Esophagus squamous epithelium (tissue), 5 donors: ENCODE results near the gene GALNT17. TPM values are rescaled to one million over a fixed set of nuclear protein-coding genes. Genes with fewer than 3 reads are reported as not detected.

Experiments used
- DNase-seq: peaks from one replicate; lab custom pipeline; 2025; lab: John Stamatoyannopoulos, UW
- H3K27ac ChIP-seq, 4 donors: fragments of 200-600 bp; sonication (generic); one replicate each; pipeline ENCODE4 v1.5.1; 2016 to 2019; ENCODE audit warnings: mild to moderate bottlenecking in 1 of 4
- H3K27me3 ChIP-seq, 4 donors: fragments of 200-600 bp; sonication (generic); 1 replicate in 3 of 4; 2 replicates in 1 of 4; pipeline versions ENCODE4 v1.5.1 to v1.6.0; 2017 to 2021; ENCODE audit warnings: antibody characterized with exemption in 1 of 4
- H3K36me3 ChIP-seq, 3 donors: fragments of 200-600 bp; sonication (generic); one replicate each; pipeline ENCODE4 v1.5.1; 2016 to 2019
- H3K4me1 ChIP-seq, 3 donors: fragments of 200-600 bp; sonication (generic); one replicate each; pipeline ENCODE4 v1.5.1; 2017 to 2019
- H3K4me3 ChIP-seq, 4 donors: fragments of 200-600 bp; sonication (generic); 1 replicate in 3 of 4; 2 replicates in 1 of 4; pipeline ENCODE4 v1.5.1; 2016 to 2019; ENCODE audit warnings: mild to moderate bottlenecking in 2 of 4, moderate library complexity in 1 of 4
- H3K9me3 ChIP-seq, 3 donors: fragments of 200-600 bp; sonication (generic); one replicate each; pipeline ENCODE4 v1.5.1; 2016 to 2019
- POLR2A ChIP-seq, 4 donors: fragments of 450-650 bp; IDR thresholded peaks; one replicate each; pipeline ENCODE4 v1.6.1; 2017; ENCODE audit warnings: antibody characterized with exemption in 4 of 4, mild to moderate bottlenecking in 4 of 4, moderate library complexity in 3 of 4
- WGBS, 2 donors: methylation state at CpG; one replicate each; pipeline ENCODE4 v1.1.5; 2018; 5-methylcytosine and 5-hydroxymethylcytosine counted together
- intact Hi-C: fragments of 100-400 bp; cut with DNase I; formaldehyde crosslinking; loops from one replicate; pipeline ENCODE4 v1.15.0; 2022
- total RNA-seq, 4 donors: library from RNA; depleted of rRNA; stranded (reverse); fragments of >200 nt; gene quantifications; one replicate each; pipeline ENCODE4 v1.1.0, GENCODE V29; 2016
- TF ChIP-seq, protein P1 (sequence below), 6 experiments: fragments of 450-650 bp in 4 of 6; fragments of 200-600 bp in 2 of 6; sonication (generic) in 2 of 6; IDR thresholded peaks; one replicate each; pipeline ENCODE4 v1.5.1; 2016 to 2019; ENCODE audit warnings: antibody characterized with exemption in 6 of 6, mild to moderate bottlenecking in 4 of 6, moderate library complexity in 4 of 6
- donor health status: DM: yes; HTN: yes; CAD: no.

GALNT17 gene
- total RNA-seq, 4 donors from 2014 or later, result 1.6 to 22.1 (median 2.5) TPM

DNA sequence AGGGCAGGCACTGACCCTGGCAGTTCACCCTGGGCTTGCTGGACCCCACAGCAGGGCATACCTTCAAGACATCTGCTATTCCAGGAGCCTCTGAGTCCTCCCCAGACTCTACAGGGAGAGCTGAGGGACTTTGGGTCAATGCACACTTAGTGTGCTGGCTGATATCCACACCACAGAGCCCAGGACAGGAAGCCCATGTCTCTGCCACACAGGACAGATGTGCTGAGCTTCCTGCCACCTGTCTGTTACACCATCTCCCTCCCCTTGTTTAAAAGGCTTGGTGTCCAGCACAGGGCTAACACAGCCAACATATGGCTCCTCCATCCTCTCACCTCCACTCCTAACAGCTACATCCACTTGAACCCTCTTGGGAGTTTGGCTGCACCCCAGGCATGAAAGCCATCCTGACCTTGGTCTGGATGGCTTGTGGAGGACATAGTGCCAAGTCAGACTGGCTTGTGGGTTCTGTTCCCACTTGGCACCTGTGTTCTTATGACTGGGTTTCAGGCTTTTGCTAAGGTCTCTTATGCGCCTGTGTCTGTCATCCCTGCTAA, 529.8 kb downstream of the GALNT17 start:
- 100% methylated on average over 1 of the region's 1 CpG for WGBS, 2 donors
- Histone ChIP-seq H3K27ac (no peak overlapping the region), H3K4me1 (no peaks in the 10 kb centered on the region), H3K4me3 (no peak overlapping the region), H3K27me3 (no peaks in the 10 kb centered on the region), H3K36me3 (no peaks in the 10 kb centered on the region), H3K9me3 (peaks cover 0 to 5% (median 0%) of the 10 kb centered on the region in 3 donors)
- TF ChIP-seq, protein P1, sequence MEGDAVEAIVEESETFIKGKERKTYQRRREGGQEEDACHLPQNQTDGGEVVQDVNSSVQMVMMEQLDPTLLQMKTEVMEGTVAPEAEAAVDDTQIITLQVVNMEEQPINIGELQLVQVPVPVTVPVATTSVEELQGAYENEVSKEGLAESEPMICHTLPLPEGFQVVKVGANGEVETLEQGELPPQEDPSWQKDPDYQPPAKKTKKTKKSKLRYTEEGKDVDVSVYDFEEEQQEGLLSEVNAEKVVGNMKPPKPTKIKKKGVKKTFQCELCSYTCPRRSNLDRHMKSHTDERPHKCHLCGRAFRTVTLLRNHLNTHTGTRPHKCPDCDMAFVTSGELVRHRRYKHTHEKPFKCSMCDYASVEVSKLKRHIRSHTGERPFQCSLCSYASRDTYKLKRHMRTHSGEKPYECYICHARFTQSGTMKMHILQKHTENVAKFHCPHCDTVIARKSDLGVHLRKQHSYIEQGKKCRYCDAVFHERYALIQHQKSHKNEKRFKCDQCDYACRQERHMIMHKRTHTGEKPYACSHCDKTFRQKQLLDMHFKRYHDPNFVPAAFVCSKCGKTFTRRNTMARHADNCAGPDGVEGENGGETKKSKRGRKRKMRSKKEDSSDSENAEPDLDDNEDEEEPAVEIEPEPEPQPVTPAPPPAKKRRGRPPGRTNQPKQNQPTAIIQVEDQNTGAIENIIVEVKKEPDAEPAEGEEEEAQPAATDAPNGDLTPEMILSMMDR (IDR thresholded peaks at IDR 0.05), result no peak
- TF ChIP-seq POLR2A (IDR thresholded peaks at IDR 0.05), result no peak
- no peak for DNase-seq
- intact Hi-C loops, result no loop called here

GRCh38 chr7:71665716-71666115, 533.8 kb downstream of the GALNT17 start:
- no peaks in the 10 kb centered on the region for H3K36me3 ChIP-seq
- no peaks in the 10 kb centered on the region for H3K27me3 ChIP-seq
- TF ChIP-seq, protein P1 (IDR thresholded peaks at IDR 0.05), result no peak
- no peak for TF ChIP-seq POLR2A (IDR thresholded peaks at IDR 0.05)
- no peak overlapping the region for H3K27ac ChIP-seq
- intact Hi-C loops, result no loop called here
- H3K4me3 ChIP-seq, result no peak overlapping the region
- no peak for DNase-seq
- no peaks in the 10 kb centered on the region for H3K4me1 ChIP-seq
- peaks cover 0 to 5% (median 0%) of the 10 kb centered on the region in 3 donors for H3K9me3 ChIP-seq
- WGBS, 2 donors, result 87 to 94% methylated on average over 3 of the region's 3 CpGs

GRCh38 chr7:71668572-71668971, 536.6 kb downstream of the GALNT17 start:
- Histone ChIP-seq H3K4me1 (no peaks in the 10 kb centered on the region), H3K27ac (no peak overlapping the region), H3K4me3 (no peak overlapping the region), H3K36me3 (no peaks in the 10 kb centered on the region), H3K27me3 (no peaks in the 10 kb centered on the region), H3K9me3 (peaks cover 0 to 5% (median 0%) of the 10 kb centered on the region in 3 donors)
- intact Hi-C loops, result no loop called here
- TF ChIP-seq, protein P1 (IDR thresholded peaks at IDR 0.05), result no peak
- TF ChIP-seq POLR2A (IDR thresholded peaks at IDR 0.05), result no peak
- WGBS, 2 donors, result 67 to 89% methylated on average over 1 of the region's 1 CpG
- DNase-seq, result no peak

DNA sequence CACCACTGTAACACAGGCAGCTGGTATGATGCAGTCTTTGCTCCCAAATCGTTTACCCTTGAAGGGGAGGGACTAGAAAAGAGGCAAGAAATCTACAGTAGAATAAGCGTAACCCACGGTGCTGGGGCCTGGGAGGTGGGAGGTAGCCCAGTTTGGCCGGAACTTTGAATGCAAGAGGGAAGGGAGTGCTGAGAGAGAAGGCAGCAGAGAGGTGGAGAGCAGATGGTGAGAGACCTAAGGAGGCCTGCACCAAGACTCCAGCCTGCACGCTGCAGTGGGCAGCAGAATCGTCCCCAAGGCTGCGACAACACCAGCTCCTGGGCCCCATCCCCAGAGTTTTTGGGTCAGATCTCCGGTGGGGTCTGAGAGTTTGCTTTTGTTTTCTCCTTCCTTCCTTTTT, 547.5 kb downstream of the GALNT17 start:
- 58 to 59% methylated on average over 8 of the region's 8 CpGs for WGBS, 2 donors
- Histone ChIP-seq H3K4me1 (peaks cover 0 to 10% (median 0%) of the 10 kb centered on the region in 3 donors), H3K27ac (no peak overlapping the region), H3K4me3 (no peak overlapping the region), H3K36me3 (no peaks in the 10 kb centered on the region), H3K9me3 (no peaks in the 10 kb centered on the region), H3K27me3 (no peaks in the 10 kb centered on the region)
- intact Hi-C loops, result no loop called here
- TF ChIP-seq, protein P1 (IDR thresholded peaks at IDR 0.05), result no peak
- no peak for TF ChIP-seq POLR2A (IDR thresholded peaks at IDR 0.05)
- no peak for DNase-seq

DNA sequence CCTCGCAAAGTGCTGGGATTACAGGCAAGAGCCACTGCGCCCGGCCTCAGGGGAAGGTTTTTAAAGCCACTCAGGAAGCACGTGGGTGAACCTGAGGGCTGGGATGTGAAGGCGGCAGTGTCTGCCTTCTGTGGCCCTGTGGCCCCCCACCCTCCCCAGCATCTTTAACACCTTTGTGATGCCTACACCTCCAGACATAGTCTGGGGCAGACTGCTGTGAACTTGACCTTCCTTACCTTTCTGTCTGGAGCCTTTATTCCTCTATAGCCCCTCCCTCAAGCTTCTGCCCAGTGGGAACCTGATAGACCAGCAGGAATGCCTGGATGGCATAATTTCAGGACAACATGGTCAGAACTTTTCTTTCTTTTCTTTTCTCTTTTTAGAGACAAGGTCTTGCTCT, 550.2 kb downstream of the GALNT17 start:
- Histone ChIP-seq H3K4me3 (no peak overlapping the region), H3K9me3 (no peaks in the 10 kb centered on the region), H3K36me3 (no peaks in the 10 kb centered on the region), H3K4me1 (peaks cover 0 to 10% (median 0%) of the 10 kb centered on the region in 3 donors), H3K27ac (no peak overlapping the region), H3K27me3 (no peaks in the 10 kb centered on the region)
- DNase-seq, result no peak
- intact Hi-C loops, result no loop called here
- 42 to 81% methylated on average over 2 to 3 of the region's 5 CpGs for WGBS, 2 donors
- TF ChIP-seq POLR2A (IDR thresholded peaks at IDR 0.05), result no peak
- TF ChIP-seq, protein P1 (IDR thresholded peaks at IDR 0.05), result no peak
